ENCODE data around the gene SBF2.

DNA sequence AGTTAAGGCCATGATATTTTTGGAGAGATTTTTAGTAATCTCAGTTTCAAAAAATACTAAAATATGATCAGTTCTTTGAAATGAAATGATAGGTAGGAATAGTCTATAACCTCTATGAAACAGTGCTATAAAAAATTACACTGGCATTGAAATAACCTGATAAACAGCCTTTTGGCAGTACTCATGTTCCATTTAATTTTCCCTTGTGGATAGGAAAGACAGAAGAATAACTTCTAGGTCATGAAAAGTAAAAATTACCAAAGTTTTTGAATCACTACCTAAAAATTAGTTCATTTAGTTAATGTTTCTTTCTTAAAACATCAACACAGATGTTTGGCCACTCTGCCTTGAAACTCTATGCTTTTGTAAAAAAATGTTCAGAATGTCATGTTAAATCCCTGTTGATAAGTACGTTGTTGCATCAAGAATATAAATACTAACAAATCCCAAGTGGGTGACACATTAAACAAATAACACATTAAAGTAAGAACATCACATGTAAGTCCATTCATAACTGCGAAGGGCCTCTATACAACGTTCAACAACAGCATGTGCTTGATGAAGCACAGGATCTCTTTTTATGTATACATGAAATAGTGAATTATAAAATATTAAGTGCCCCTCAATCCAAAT is 339.9 kb downstream of the SBF2 start:
- no peak for TF ChIP-seq EZH2 (IDR thresholded peaks at IDR 0.05; ENCODE audit: borderline replicate concordance, low read depth, low read length, severe bottlenecking)
- TF ChIP-seq, protein P1, sequence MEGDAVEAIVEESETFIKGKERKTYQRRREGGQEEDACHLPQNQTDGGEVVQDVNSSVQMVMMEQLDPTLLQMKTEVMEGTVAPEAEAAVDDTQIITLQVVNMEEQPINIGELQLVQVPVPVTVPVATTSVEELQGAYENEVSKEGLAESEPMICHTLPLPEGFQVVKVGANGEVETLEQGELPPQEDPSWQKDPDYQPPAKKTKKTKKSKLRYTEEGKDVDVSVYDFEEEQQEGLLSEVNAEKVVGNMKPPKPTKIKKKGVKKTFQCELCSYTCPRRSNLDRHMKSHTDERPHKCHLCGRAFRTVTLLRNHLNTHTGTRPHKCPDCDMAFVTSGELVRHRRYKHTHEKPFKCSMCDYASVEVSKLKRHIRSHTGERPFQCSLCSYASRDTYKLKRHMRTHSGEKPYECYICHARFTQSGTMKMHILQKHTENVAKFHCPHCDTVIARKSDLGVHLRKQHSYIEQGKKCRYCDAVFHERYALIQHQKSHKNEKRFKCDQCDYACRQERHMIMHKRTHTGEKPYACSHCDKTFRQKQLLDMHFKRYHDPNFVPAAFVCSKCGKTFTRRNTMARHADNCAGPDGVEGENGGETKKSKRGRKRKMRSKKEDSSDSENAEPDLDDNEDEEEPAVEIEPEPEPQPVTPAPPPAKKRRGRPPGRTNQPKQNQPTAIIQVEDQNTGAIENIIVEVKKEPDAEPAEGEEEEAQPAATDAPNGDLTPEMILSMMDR (IDR thresholded peaks at IDR 0.05; ENCODE audit: extremely low read depth in 1 of 2, insufficient read depth in 1 of 2, low read depth in 1 of 2, low read length in 2 of 2): no peak
